T-helper 1 cell treated with Interleukin-12 subunit alpha and Interleukin-12 subunit beta and Interleukin-4 antibody, amounts not matched to agents 30 ng/mL and 1 ng/mL, for 36 hours (primary cell): Measurements from ENCODE around the gene UXS1. TPM values are rescaled to one million over a fixed set of nuclear protein-coding genes. Genes with fewer than 3 reads are reported as not detected.

Experiments
- intact Hi-C: fragments of 100-400 bp; cut with micrococcal nuclease; formaldehyde crosslinking; loops from one replicate; pipeline ENCODE4 v1.15.1; 2024
- total RNA-seq: library from RNA; stranded (reverse); gene quantifications from 2 replicates; pipeline ENCODE4 v1.2.3, GENCODE V29; 2022

Gene UXS1
- total RNA-seq, 1 donor from 2014 or later: 56.1 TPM

GRCh38 chr2:106161938-106162820 is 31.9 kb downstream of the UXS1 start:
- intact Hi-C loops: loop anchor here (5.0 kb wide), 1 partner anchor 35 kb away; no protein-coding TSS in a partner anchor

DNA sequence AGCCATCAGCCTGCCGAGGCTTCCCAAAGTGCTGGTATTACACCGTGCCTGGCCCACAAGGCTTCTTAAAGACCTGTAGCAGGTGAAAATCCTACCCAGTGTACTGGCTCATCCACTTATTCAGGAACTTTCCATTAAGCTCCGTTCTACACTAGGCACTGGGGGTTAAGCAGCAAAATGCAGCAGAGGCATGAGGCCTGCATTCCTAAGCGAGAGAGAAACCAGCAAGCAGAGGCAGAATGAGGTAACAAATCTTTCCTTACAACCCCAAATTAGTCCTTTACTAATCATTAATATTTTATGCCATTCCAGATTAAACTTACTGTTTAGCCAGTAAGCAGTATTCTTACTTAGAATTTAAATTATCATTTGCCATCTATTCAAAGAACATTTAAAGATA is 32.8 kb downstream of the UXS1 start:
- intact Hi-C loops: loop anchor here (5.0 kb wide), 1 partner anchor 34 kb away; no protein-coding TSS in a partner anchor

DNA sequence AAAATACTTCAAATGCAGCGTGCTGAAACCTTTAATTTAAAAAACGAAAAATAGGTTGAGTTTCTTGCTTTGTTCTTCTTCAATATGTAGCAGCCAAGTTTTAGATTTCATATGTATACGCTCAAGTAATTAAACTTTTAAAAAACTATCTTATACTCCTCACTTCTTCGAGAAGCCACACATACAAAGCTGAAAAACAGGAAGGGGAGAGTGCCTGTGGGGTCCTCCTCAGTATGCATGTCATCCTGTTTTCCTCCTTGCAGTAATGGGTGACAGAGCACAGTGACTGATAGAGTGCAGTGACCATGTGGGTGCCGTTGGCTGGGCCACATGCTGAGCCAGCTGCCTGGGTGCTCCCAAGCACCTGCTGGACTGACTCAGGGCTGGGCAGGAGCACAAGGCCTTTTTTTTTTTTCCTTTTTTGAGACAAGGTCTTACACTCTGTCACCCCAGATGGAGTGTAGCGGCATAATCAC is 33.3 kb downstream of the UXS1 start:
- intact Hi-C loops: loop anchor here (1.0 to 5.0 kb wide), 4 partner anchors 17 to 57 kb away; partner anchors contain the start of gene UXS1

DNA sequence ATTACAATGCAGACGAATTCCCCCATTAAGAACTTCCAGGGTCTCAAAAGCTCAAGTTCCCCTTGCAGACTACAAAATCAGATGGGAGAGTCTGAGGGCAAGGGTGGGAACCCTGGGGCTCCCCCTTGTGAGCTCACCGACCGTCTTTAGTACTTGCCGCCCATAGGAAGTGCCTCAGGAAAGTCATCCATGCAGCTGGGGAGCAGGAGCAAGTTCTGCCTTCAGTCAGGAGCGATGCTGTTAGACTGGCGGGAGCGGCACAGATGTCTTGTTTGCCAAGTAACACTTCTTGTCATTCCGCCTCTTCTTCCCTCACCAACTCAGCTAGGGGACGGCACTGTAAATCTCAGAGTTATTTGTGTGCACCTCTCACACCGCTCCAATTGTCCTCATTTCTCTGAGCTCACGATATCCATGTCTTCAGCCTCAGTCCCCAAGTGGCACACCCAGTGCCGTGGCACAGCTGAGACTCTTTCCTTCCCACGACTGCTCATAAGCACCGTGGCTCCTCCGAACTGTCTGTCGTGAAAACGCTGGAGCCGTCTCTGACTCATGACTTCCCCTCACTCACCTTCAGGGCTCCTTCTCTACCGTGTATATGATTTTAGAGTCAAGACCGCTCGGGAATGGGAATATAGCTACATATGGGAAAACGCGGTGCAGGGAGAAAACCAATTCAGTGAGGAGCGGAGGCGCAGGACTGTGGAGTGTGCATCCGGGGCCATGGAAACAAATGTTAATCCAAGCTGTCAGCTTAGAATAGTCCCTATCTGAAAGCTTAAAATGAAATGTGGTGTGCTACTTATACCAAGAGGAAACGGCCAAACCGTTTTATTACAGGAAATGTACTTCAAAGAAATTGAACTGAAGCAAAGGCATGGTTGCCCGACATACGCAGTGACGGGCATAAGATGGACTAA is 34.0 kb downstream of the UXS1 start:
- intact Hi-C loops: loop anchor here (1.0 to 5.0 kb wide), 4 partner anchors 16 to 56 kb away; partner anchors contain the start of gene UXS1

DNA sequence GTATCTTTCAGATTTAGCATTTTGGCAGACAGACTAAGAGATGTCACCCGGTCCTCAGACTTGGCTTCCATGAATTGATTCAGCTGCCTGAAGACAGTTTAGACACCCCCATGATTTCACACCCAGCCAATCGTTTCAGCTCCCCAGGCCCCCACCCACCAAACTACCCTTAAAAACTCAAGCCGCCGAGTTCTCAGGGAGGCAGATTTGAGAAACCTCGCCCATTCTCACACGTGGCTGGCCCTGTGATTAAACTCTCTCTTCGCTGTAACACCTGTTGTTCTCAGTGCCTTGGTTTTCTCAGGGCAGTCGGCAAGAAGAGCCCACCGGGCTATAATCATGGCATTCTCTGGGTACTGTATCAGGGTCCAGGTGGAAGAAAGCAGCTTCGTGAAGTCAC is 35.2 kb downstream of the UXS1 start:
- intact Hi-C loops: no loop called here

DNA sequence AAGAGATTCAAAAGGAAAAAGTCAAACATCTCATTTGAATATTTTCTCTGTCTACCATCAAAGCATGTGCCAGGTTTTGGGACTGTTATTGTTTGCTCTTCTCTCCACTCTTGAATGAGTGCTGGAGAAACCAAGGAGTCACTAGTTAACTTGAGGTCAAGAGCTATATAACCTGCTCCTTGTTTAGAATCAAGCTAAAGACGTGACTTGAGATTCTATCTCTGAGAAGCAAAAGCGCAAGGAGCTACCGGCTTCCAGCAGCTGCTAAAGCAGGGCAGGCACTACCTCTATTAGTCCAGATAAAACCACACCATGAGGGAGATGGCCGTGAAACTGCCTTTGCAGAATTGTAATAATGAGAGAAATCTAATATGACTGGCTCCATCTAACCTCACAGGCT is 36.0 kb downstream of the UXS1 start:
- intact Hi-C loops: no loop called here

DNA sequence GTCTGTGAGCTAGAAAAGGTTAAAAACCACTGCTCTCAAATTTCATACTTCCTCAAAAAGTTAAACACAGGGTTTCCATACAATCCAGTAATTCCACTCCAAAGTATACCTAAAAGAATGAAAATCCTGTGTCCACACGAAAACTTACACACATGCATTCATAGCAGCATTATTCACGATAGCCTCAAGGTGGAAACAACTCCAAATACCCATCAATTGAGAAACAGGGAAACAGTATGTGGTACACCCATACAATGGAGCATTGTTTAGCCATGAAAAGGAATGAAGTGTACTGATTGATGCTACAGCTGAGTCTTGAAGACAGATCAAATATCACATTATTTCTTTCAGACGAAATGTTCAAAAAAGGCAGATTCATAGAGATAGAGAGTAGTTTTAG is 36.7 kb downstream of the UXS1 start:
- intact Hi-C loops: no loop called here

DNA sequence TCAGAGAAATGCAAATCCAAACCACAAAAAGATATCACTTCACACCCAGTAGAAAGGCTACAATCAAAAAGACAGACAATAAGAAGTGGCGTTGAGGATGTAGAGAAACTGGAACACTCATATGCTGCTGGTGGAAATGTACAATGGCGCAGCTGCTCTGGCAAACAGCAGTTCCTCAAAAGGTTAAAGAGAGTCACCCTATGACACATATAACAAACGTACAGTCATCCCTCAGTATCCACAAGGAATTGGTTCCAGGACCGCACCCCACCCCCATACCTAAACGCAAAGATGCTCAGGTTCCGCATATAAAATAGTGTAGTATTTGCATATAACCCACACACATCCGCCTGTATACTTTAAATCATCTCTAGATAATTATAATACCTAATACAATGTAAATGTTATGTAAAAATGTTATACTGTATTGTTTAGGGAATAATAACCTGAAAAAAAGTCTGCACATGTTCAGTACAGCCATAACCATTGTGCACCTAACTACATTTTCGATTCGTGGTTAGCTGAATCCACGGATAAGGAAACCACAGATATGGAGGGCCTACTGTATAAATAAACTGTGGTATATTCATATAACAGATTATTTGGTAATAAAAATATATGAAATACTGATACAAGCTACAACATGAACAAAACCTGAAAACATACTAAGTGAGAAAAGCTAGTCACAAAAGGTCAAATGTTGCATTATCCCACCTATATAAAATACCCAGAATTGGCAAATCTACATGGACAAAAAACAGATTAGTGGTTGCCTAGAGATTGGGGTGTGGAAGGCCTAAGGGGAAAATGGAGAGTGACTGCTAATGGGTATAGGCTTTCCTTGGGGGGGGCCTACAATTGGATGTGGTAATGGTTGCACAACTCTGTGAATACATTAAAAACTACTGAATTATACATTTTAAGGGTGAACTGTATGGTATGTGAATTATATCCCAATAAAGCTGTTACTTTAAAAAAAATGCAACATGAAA is 37.5 kb downstream of the UXS1 start:
- intact Hi-C loops: loop anchor here (1.0 kb wide), 1 partner anchor 9 kb away; no protein-coding TSS in a partner anchor

- intact Hi-C loops: no loop called here
Measured at GRCh38 chr2:106153781-106154180, 40.3 kb downstream of the UXS1 start.

DNA sequence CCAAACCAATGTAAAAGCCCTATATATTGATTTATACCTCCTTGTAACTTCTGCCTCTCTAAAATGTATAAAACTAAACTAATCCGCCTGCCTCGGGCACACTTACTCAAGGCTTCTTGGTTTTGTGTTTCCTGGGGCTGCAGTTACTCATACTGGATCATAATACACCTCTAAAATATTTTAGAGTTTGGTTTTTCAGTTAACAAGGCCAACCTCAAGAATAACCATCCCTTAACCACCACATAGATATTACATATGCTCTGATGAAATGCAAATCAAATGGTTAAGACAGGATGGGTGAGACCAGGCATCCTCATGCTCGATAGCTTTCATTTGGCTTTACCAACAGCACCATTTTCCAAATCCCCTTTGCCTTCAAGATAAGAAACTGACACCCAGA is 46.4 kb downstream of the UXS1 start:
- intact Hi-C loops: loop anchor here (1.0 kb wide), 1 partner anchor 9 kb away; no protein-coding TSS in a partner anchor

DNA sequence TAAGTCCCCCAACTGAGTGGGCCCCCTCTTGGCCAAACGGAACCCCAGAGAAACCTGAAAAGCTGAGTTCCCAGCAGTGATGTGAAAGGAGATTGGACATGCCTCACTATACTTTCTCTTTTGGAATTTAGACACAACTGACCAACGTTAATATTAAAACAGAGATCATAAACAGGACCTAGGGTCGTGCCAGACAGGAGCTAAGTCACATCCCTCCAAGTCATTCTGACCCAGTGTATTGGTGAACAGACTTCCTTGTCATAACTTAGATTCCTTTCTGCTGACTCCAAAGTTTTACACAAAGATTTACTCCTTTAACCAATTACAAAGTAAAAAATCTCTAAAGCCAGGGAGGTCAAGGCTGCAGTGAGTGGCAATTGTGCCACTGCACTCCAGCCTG is 46.9 kb downstream of the UXS1 start:
- intact Hi-C loops: loop anchor here (1.0 kb wide), 1 partner anchor 9 kb away; no protein-coding TSS in a partner anchor

DNA sequence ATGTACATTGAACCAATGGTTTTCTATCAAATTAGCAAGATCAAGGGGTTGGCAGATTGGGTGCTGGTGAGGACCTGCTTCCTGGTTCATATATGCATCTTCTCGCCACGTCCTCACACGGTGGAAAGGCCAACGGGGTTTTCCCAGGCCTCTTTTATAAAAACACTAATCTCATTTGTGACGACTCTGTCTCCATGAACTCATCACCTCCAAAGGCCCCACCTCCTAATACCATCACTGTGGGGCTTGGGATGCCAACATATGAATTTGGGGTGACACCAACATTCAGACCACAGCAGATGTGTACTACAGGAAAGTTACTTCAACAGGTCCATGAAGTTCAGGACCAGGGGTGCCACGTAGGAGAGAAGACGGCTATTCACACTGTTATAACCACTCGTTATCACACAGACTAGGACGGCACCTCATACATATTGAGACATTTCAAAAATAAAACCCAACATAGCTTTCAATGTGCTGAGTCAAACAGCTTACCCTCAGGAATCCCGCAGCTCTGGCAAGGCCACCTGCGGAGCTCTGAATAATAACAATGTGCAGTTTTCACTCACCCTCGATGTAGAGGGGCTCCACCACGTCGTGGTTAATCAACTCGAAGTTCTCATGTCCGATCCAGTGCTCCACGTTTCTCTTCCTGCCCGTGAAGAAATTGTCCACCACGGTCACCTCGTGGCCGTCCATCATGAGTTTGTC is 49.3 kb downstream of the UXS1 start:
- intact Hi-C loops: loop anchor here (1.0 kb wide), 1 partner anchor 16 kb away; no protein-coding TSS in a partner anchor

DNA sequence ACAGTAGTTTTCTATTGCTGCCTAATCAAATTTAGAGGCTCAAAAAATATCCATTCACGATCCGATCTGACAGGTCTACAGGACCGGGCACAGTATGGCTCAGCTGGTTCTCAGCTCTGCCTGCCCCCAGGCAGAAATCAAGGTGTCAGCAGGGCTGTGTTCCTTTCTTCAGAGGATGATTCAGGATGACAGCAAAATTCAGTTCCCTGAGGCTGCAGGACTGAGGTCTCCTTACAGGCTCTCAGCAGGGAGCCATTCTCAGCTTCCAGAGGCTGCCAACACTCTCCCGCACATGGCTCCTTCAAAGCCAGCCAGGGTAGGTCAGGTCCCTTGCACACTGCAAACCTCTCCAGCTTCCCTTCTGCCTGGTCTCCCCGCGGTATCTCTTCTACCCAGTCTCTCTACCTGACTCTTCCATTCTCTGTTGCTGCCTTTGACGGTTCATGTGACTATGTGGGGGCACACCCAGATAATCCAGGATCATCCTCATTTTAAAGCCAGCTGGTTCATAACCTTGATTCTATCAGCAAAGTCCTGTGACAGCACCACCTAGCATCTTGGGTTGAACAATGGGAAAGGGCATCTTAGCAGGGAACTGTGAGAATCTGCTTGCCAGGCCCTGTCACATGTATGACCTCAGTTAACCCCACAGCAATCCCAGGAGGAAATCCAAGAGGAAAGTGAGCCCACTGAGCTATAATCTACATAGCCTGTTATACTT is 50.4 kb downstream of the UXS1 start:
- intact Hi-C loops: loop anchor here (1.0 kb wide), 1 partner anchor 17 kb away; no protein-coding TSS in a partner anchor

- intact Hi-C loops: no loop called here
Measured at GRCh38 chr2:106142683-106143082, 51.4 kb downstream of the UXS1 start.

GRCh38 chr2:106140913-106141312 is 53.2 kb downstream of the UXS1 start:
- intact Hi-C loops: loop anchor here (1.0 kb wide), 1 partner anchor 52 kb away; no protein-coding TSS in a partner anchor

DNA sequence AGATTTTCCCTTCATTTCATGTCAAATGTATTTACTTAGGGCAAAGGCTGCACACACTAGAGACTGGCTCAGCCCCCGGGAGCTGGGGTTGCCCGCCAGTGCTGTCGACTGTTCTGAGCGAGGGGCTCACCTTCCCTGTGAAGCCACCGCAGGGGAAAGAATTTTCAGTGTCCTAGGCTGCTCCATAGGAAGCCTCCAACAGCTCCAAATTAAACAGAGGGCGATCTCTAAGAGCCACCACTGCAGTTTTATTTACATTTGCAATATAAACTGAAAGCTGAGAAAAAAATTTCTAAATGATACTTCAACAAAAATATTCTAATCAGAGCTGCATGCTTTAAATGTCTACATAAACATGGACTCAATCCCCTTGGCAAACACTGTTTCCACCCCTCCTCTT is 54.0 kb downstream of the UXS1 start:
- intact Hi-C loops: no loop called here

GRCh38 chr2:106139238-106139935 is 54.7 kb downstream of the UXS1 start:
- intact Hi-C loops: no loop called here
